ENCODE data around the gene TGFBR1.

- TF ChIP-seq CTCF (IDR thresholded peaks at IDR 0.05; ENCODE audit: borderline replicate concordance, extremely low read depth, low read length, poor library complexity, severe bottlenecking), result no peak
- no peak for TF ChIP-seq EZH2 (IDR thresholded peaks at IDR 0.05; ENCODE audit: borderline replicate concordance, low read depth, low read length, severe bottlenecking)
These were observed 8.0 kb downstream of the TGFBR1 start for GRCh38 chr9:99112750-99113413.
